DND-41 (cell line): ENCODE data around the gene SS18L1.

Experiments
- ATAC-seq: fragments of 200-7000 bp; cut with Tn5 transposase; 3 replicates; pipeline ENCODE4 v1.9.1; 2021; ENCODE audit warnings: low read depth; ENCODE audit not compliant: insufficient read depth
- DNase-seq: peaks from one replicate; pipeline ENCODE4 v3.0.0-alpha.2; 2020
- H2AFZ ChIP-seq: 2 replicates; pipeline ENCODE4 v1.6.0; 2012; ENCODE audit warnings: low read depth, low read length
- H3K27ac ChIP-seq: 2 replicates; pipeline ENCODE4 v1.5.1; 2012; ENCODE audit warnings: low read length, inconsistent platforms
- H3K27me3 ChIP-seq: fragments of 200-600 bp; sonication (generic); 2 replicates; pipeline ENCODE4 v1.6.0; 2012; ENCODE audit warnings: low read length, mild to moderate bottlenecking, inconsistent platforms; ENCODE audit not compliant: insufficient read depth, poor library complexity
- H3K36me3 ChIP-seq: 2 replicates; pipeline ENCODE4 v1.5.1; 2012; ENCODE audit warnings: low read length, inconsistent platforms; ENCODE audit not compliant: insufficient read depth
- H3K4me1 ChIP-seq: 2 replicates; pipeline ENCODE4 v1.5.1; 2012; ENCODE audit warnings: mild to moderate bottlenecking, low read length; ENCODE audit not compliant: insufficient read depth
- H3K4me2 ChIP-seq: 2 replicates; pipeline ENCODE4 v1.6.0; 2012; ENCODE audit warnings: mild to moderate bottlenecking, moderate library complexity, low read length, inconsistent platforms; ENCODE audit not compliant: insufficient read depth
- H3K4me3 ChIP-seq, 2 experiments: fragments of 200-600 bp in 1 of 2; shearing (Covaris generic) in 1 of 2; 2 replicates each; pipeline ENCODE4 v1.5.1; 2012 to 2016; ENCODE audit warnings: inconsistent platforms in 2 of 2, low read length in 2 of 2, mild to moderate bottlenecking in 2 of 2, low read depth in 1 of 2, moderate library complexity in 1 of 2
- H3K79me2 ChIP-seq: 2 replicates; pipeline ENCODE4 v1.6.0; 2012; ENCODE audit warnings: low read length, inconsistent platforms; ENCODE audit not compliant: insufficient read depth
- H3K9ac ChIP-seq: 2 replicates; pipeline ENCODE4 v1.6.0; 2012; ENCODE audit warnings: low read depth, mild to moderate bottlenecking, inconsistent platforms, low read length, moderate library complexity
- H3K9me3 ChIP-seq: 2 replicates; pipeline ENCODE4 v1.5.1; 2012; ENCODE audit warnings: low read length, moderate library complexity, mild to moderate bottlenecking, inconsistent platforms; ENCODE audit not compliant: insufficient read depth, severe bottlenecking
- H4K20me1 ChIP-seq: 2 replicates; pipeline ENCODE4 v1.6.0; 2012; ENCODE audit warnings: low read length; ENCODE audit not compliant: insufficient read depth
- CTCF ChIP-seq: IDR thresholded peaks from 2 replicates; pipeline ENCODE4 v1.5.1; 2012; ENCODE audit warnings: borderline replicate concordance, low read length, moderate library complexity, mild to moderate bottlenecking; ENCODE audit not compliant: poor library complexity, severe bottlenecking; ENCODE audit errors: extremely low read depth
- EZH2 ChIP-seq: IDR thresholded peaks from 3 replicates; pipeline ENCODE4 v1.6.1; 2012; ENCODE audit warnings: borderline replicate concordance, low read depth, mild to moderate bottlenecking, moderate library complexity, low read length, inconsistent platforms; ENCODE audit not compliant: severe bottlenecking

SS18L1 gene

GRCh38 chr20:62201173-62202082, 57.9 kb downstream of the SS18L1 start:
- H3K79me2 ChIP-seq = no peaks in the 10 kb centered on the region
- DNase-seq = no peak
- no peak overlapping the region for H2AFZ ChIP-seq
- no peaks in the 10 kb centered on the region for H3K4me1 ChIP-seq
- H3K36me3 ChIP-seq = peaks cover 64% of the 10 kb centered on the region
- ATAC-seq = no peak
- H3K4me2 ChIP-seq = no peak overlapping the region
- no peak overlapping the region for H3K9ac ChIP-seq
- TF ChIP-seq CTCF (no peak), EZH2 (no peak)
- no peaks in the 10 kb centered on the region for H3K27me3 ChIP-seq
- no peak overlapping the region for H3K27ac ChIP-seq
- H3K4me3 ChIP-seq = no peak overlapping the region
- H3K9me3 ChIP-seq = no peaks in the 10 kb centered on the region
- peaks cover 25% of the 10 kb centered on the region for H4K20me1 ChIP-seq

GRCh38 chr20:62202083-62202395, 58.5 kb downstream of the SS18L1 start:
- Histone ChIP-seq H3K4me3 (no peak overlapping the region), H3K4me2 (no peak overlapping the region), H3K9me3 (no peaks in the 10 kb centered on the region), H3K79me2 (no peaks in the 10 kb centered on the region), H3K27me3 (no peaks in the 10 kb centered on the region), H3K27ac (no peak overlapping the region), H3K4me1 (no peaks in the 10 kb centered on the region), H2AFZ (no peak overlapping the region), H3K9ac (no peak overlapping the region), H4K20me1 (peaks cover 26% of the 10 kb centered on the region), H3K36me3 (peaks cover 62% of the 10 kb centered on the region)
- ATAC-seq = no peak
- no peak for DNase-seq
- TF ChIP-seq CTCF (no peak), EZH2 (no peak)

GRCh38 chr20:62202676-62203377, 59.3 kb downstream of the SS18L1 start:
- Histone ChIP-seq H4K20me1 (peaks cover 28% of the 10 kb centered on the region), H3K27me3 (no peaks in the 10 kb centered on the region), H3K4me1 (no peaks in the 10 kb centered on the region), H3K4me3 (no peak overlapping the region), H3K79me2 (no peaks in the 10 kb centered on the region), H3K9me3 (no peaks in the 10 kb centered on the region), H3K27ac (no peak overlapping the region), H3K36me3 (peaks cover 55% of the 10 kb centered on the region), H3K4me2 (no peak overlapping the region), H3K9ac (no peak overlapping the region), H2AFZ (no peak overlapping the region)
- ATAC-seq = no peak
- TF ChIP-seq CTCF (no peak), EZH2 (no peak)
- DNase-seq = no peak
